Amygdala (tissue), 56 donors: ENCODE results near the gene KLF7.
"Not testable (repeated sequence)": the region's sequence is repeated elsewhere in the genome, so short reads cannot be mapped to it uniquely, and the experiment has no call there.

Experiments used
- DNase-seq, 56 donors: peaks; one replicate each; lab custom pipeline; 2025; lab: John Stamatoyannopoulos, UW

Gene KLF7

GRCh38 chr2:207039225-207039624 is 126.5 kb downstream of the KLF7 start:
- DNase-seq, result no peak

GRCh38 chr2:207038299-207038698 is 127.4 kb downstream of the KLF7 start:
- no peak for DNase-seq

GRCh38 chr2:207037896-207038295 is 127.9 kb downstream of the KLF7 start:
- DNase-seq, result no peak

GRCh38 chr2:207037023-207037422 is 128.7 kb downstream of the KLF7 start:
- not testable (repeated sequence) for DNase-seq

GRCh38 chr2:207035875-207036274 is 129.9 kb downstream of the KLF7 start:
- DNase-seq, result no peak

GRCh38 chr2:207032490-207032889 is 133.3 kb downstream of the KLF7 start:
- no peak for DNase-seq
